GM12891 (cell line): ENCODE measurements around the gene SLC8A2. TPM values are rescaled to one million over a fixed set of nuclear protein-coding genes. Genes with fewer than 3 reads are reported as not detected.
A peak's percentile ranks its signal among the peaks of the same experiment; 100 is the strongest.

Source experiments
- DNase-seq: peaks from one replicate; pipeline ENCODE4 v3.0.0; 2011; ENCODE audit warnings: low spot score; ENCODE audit not compliant: insufficient read length
- FAIRE-seq: peaks from 2 replicates; lab custom pipeline; 2011; peaks lifted over from hg19 to GRCh38; lab: Jason Lieb, UNC
- PAX5 ChIP-seq: IDR thresholded peaks from 2 replicates; pipeline ENCODE4 v1.6.1; 2011; ENCODE audit warnings: low read length, moderate library complexity, mild to moderate bottlenecking; ENCODE audit not compliant: insufficient read depth, severe bottlenecking
- POLR2A ChIP-seq: IDR thresholded peaks from 2 replicates; pipeline ENCODE4 v1.6.1; 2011; ENCODE audit warnings: low read depth, low read length, control low read depth
- POLR2AphosphoS5 ChIP-seq: IDR thresholded peaks from 2 replicates; pipeline ENCODE4 v1.6.1; 2011; ENCODE audit warnings: low read depth, low read length, control low read depth
- POU2F2 ChIP-seq: IDR thresholded peaks from 2 replicates; pipeline ENCODE4 v1.6.1; 2011; ENCODE audit warnings: low read depth, mild to moderate bottlenecking, control low read depth, low read length, moderate library complexity
- SPI1 ChIP-seq: IDR thresholded peaks from 2 replicates; pipeline ENCODE4 v1.6.1; 2011; ENCODE audit warnings: low read depth, low read length, control low read depth
- TAF1 ChIP-seq: IDR thresholded peaks from 2 replicates; pipeline ENCODE4 v1.6.1; 2011; ENCODE audit warnings: low read depth, low read length, control low read depth
- polyA plus RNA-seq: library from polyadenylated mRNA; unstranded; fragments of >200 nt; gene quantifications from one replicate; pipeline ENCODE4 v1.2.1, GENCODE V29; 2012; ENCODE audit warnings: low read depth, missing spikeins, inconsistent platforms; ENCODE audit not compliant: missing spikeins

Gene SLC8A2
- polyA plus RNA-seq: 0.18 TPM

GRCh38 chr19:47471733-47472457 is at the start of gene SLC8A2:
TSS of gene SLC8A2 (minus strand) at chr19:47471893. CDS start at chr19:47466403, 5,490 bp downstream.
- TF ChIP-seq POLR2AphosphoS5 (no peak), SPI1 (no peak), POU2F2 (no peak), TAF1 (no peak), POLR2A (no peak), PAX5 (no peak)
- DNase-seq (peak; percentile 74), FAIRE-seq (no peak)

- TF ChIP-seq SPI1: no peak
- no peak for TF ChIP-seq POLR2A
- TF ChIP-seq POU2F2: no peak
- TF ChIP-seq PAX5: no peak
- no peak for DNase-seq
- FAIRE-seq: no peak
Measured at GRCh38 chr19:47520839-47521238, 49.1 kb upstream of the SLC8A2 start.

GRCh38 chr19:47520343-47520806 is 48.7 kb upstream of the SLC8A2 start:
- no peak for TF ChIP-seq POLR2A
- TF ChIP-seq POLR2AphosphoS5: no peak
- TF ChIP-seq TAF1: no peak
- no peak for TF ChIP-seq PAX5
- DNase-seq: no peak
- FAIRE-seq: no peak

GRCh38 chr19:47518854-47519253 is 47.2 kb upstream of the SLC8A2 start:
- FAIRE-seq: no peak

GRCh38 chr19:47518139-47518538 is 46.4 kb upstream of the SLC8A2 start:
- FAIRE-seq (peak; percentile 92), DNase-seq (no peak)
- no peak for TF ChIP-seq TAF1
- peak; percentile 58; the same call in 1 of the 2 replicates for TF ChIP-seq POLR2AphosphoS5
- TF ChIP-seq SPI1: 0 out of 2 replicates have a peak, but pooled peaks have one; percentile 15
- no peak for TF ChIP-seq POLR2A
- TF ChIP-seq POU2F2: peak; percentile 96
- TF ChIP-seq PAX5: peak; percentile 17

More at GRCh38 chr19:47518854-47519253, 47.2 kb upstream of the SLC8A2 start:
- no peak for DNase-seq
- TF ChIP-seq POLR2A (no peak), POU2F2 (no peak), PAX5 (no peak), TAF1 (no peak), POLR2AphosphoS5 (no peak), SPI1 (no peak)

- FAIRE-seq (peak; percentile 98), DNase-seq (peak; percentile 97)
- TF ChIP-seq POU2F2 (no peak; the same call in 1 of the 2 replicates), PAX5 (no peak), POLR2A (peak; percentile 90), TAF1 (peak; percentile 72), SPI1 (peak; percentile 13; the same call in 1 of the 2 replicates), POLR2AphosphoS5 (peak; percentile 84)
Measured at GRCh38 chr19:47514869-47515588, 43.3 kb upstream of the SLC8A2 start, which contains the start of gene NAPA. TSS of gene NAPA (minus strand) at chr19:47515063. CDS start at chr19:47514940, 123 bp downstream.

GRCh38 chr19:47514151-47514868 is 42.6 kb upstream of the SLC8A2 start:
- TF ChIP-seq POU2F2 (no peak), PAX5 (no peak), TAF1 (no peak), POLR2AphosphoS5 (no peak), SPI1 (no peak), POLR2A (no peak)
- no peak for DNase-seq
- FAIRE-seq: no peak

GRCh38 chr19:47512948-47513319 is 41.2 kb upstream of the SLC8A2 start:
- TF ChIP-seq POLR2AphosphoS5 (no peak), POU2F2 (no peak), SPI1 (no peak), POLR2A (no peak), TAF1 (no peak), PAX5 (no peak)
- DNase-seq (no peak), FAIRE-seq (no peak)
